OCI-LY1 (cell line): ENCODE results near the gene HECTD1.

Experiments used
- H2AFZ ChIP-seq: fragments of 200-600 bp; sonication (generic), shearing (Covaris generic); 2 replicates; pipeline ENCODE4 v1.6.0; 2014; ENCODE audit warnings: antibody characterized with exemption, mild to moderate bottlenecking, low read length
- H3F3A ChIP-seq: fragments of 200-600 bp; sonication (generic), shearing (Covaris generic); 2 replicates; pipeline ENCODE4 v1.6.0; 2014; ENCODE audit warnings: mild to moderate bottlenecking, antibody characterized with exemption, low read length, moderate library complexity; ENCODE audit not compliant: insufficient read depth
- H3K27ac ChIP-seq: fragments of 200-600 bp; sonication (generic); 2 replicates; pipeline ENCODE4 v1.5.1; 2014; ENCODE audit warnings: low read length, mixed run types, mild to moderate bottlenecking, low read depth; ENCODE audit not compliant: poor library complexity, severe bottlenecking
- H3K27me3 ChIP-seq: fragments of 200-600 bp; sonication (generic); 2 replicates; pipeline ENCODE4 v1.6.0; 2014; ENCODE audit warnings: antibody characterized with exemption, mild to moderate bottlenecking, low read length, moderate library complexity; ENCODE audit not compliant: insufficient read depth
- H3K36me3 ChIP-seq: fragments of 200-600 bp; sonication (generic); 2 replicates; pipeline ENCODE4 v1.6.1; 2014; ENCODE audit warnings: mild to moderate bottlenecking, antibody characterized with exemption, low read length, moderate library complexity, mixed read lengths; ENCODE audit not compliant: insufficient read depth
- H3K4me1 ChIP-seq: fragments of 200-600 bp; sonication (generic); 2 replicates; pipeline ENCODE4 v1.5.1; 2014; ENCODE audit warnings: mild to moderate bottlenecking, low read length, moderate library complexity; ENCODE audit not compliant: insufficient read depth, severe bottlenecking
- H3K4me2 ChIP-seq: fragments of 200-600 bp; sonication (generic), shearing (Covaris generic); 2 replicates; pipeline ENCODE4 v1.6.1; 2014; ENCODE audit warnings: low read length
- H3K4me3 ChIP-seq: fragments of 200-600 bp; sonication (generic); 2 replicates; pipeline ENCODE4 v1.5.1; 2014; ENCODE audit warnings: low read length, low read depth, mild to moderate bottlenecking, mixed read lengths; ENCODE audit not compliant: poor library complexity, severe bottlenecking
- H3K79me2 ChIP-seq: fragments of 200-600 bp; shearing (Covaris generic); 2 replicates; pipeline ENCODE4 v1.6.1; 2016; ENCODE audit warnings: mixed run types, low read length, mixed read lengths; ENCODE audit not compliant: insufficient read depth
- H3K9ac ChIP-seq: fragments of 200-600 bp; sonication (generic), shearing (Covaris generic); 2 replicates; pipeline ENCODE4 v1.6.1; 2014; ENCODE audit warnings: mild to moderate bottlenecking, low read length, mixed read lengths
- H3K9me2 ChIP-seq: fragments of 200-600 bp; sonication (generic), shearing (Covaris generic); 2 replicates; pipeline ENCODE4 v1.6.1; 2014; ENCODE audit warnings: low read depth, mild to moderate bottlenecking, low read length, mixed read lengths
- H3K9me3 ChIP-seq: fragments of 200-600 bp; shearing (Covaris generic); 2 replicates; pipeline ENCODE4 v1.6.1; 2014; ENCODE audit warnings: low read length, mixed read lengths
- H4K20me1 ChIP-seq: fragments of 200-600 bp; sonication (generic), shearing (Covaris generic); 2 replicates; pipeline ENCODE4 v1.6.0; 2016; ENCODE audit warnings: mild to moderate bottlenecking, low read length; ENCODE audit not compliant: insufficient read depth
- CTCF ChIP-seq: fragments of 200-600 bp; sonication (generic), shearing (Covaris generic); IDR thresholded peaks from 2 replicates; pipeline ENCODE4 v1.5.1; 2017; ENCODE audit warnings: mild to moderate bottlenecking, antibody characterized with exemption, low read length, moderate library complexity, mixed read lengths
- EZH2 ChIP-seq: fragments of 200-600 bp; sonication (generic), shearing (Covaris generic); IDR thresholded peaks from 2 replicates; pipeline ENCODE4 v1.8.0; 2017; ENCODE audit warnings: borderline replicate concordance, mixed run types, mild to moderate bottlenecking, antibody characterized with exemption, low read length, moderate library complexity, mixed read lengths

The HECTD1 gene

GRCh38 chr14:31219169-31219568, 11.6 kb upstream of the HECTD1 start:
- no peak overlapping the region for H3K27ac ChIP-seq
- no peaks in the 10 kb centered on the region for H3K27me3 ChIP-seq
- no peaks in the 10 kb centered on the region for H4K20me1 ChIP-seq
- no peak overlapping the region for H3K4me3 ChIP-seq
- no peaks in the 10 kb centered on the region for H3K9me2 ChIP-seq
- no peaks in the 10 kb centered on the region for H3K4me1 ChIP-seq
- no peak for TF ChIP-seq EZH2
- no peak for TF ChIP-seq CTCF
- no peak overlapping the region for H3K9ac ChIP-seq
- no peaks in the 10 kb centered on the region for H3F3A ChIP-seq
- H3K79me2 ChIP-seq: no peaks in the 10 kb centered on the region
- no peak overlapping the region for H3K4me2 ChIP-seq
- no peaks in the 10 kb centered on the region for H3K36me3 ChIP-seq
- H2AFZ ChIP-seq: no peak overlapping the region
- no peaks in the 10 kb centered on the region for H3K9me3 ChIP-seq

- TF ChIP-seq EZH2 (no peak), CTCF (no peak)
- no peaks in the 10 kb centered on the region for H3K9me2 ChIP-seq
- no peaks in the 10 kb centered on the region for H3F3A ChIP-seq
- H3K27me3 ChIP-seq: no peaks in the 10 kb centered on the region
- no peaks in the 10 kb centered on the region for H3K79me2 ChIP-seq
- H3K27ac ChIP-seq: no peak overlapping the region
- H3K4me3 ChIP-seq: no peak overlapping the region
- H3K36me3 ChIP-seq: no peaks in the 10 kb centered on the region
- no peaks in the 10 kb centered on the region for H3K4me1 ChIP-seq
- no peaks in the 10 kb centered on the region for H4K20me1 ChIP-seq
- no peak overlapping the region for H3K9ac ChIP-seq
- H2AFZ ChIP-seq: no peak overlapping the region
- H3K4me2 ChIP-seq: no peak overlapping the region
- no peaks in the 10 kb centered on the region for H3K9me3 ChIP-seq
Observed at GRCh38 chr14:31216359-31216758, 8.8 kb upstream of the HECTD1 start.

- no peaks in the 10 kb centered on the region for H3K27me3 ChIP-seq
- no peaks in the 10 kb centered on the region for H3K9me3 ChIP-seq
- H4K20me1 ChIP-seq: no peaks in the 10 kb centered on the region
- no peak overlapping the region for H2AFZ ChIP-seq
- no peak overlapping the region for H3K4me2 ChIP-seq
- TF ChIP-seq EZH2: no peak
- no peak for TF ChIP-seq CTCF
- no peaks in the 10 kb centered on the region for H3K36me3 ChIP-seq
- H3F3A ChIP-seq: no peaks in the 10 kb centered on the region
- H3K27ac ChIP-seq: no peak overlapping the region
- no peaks in the 10 kb centered on the region for H3K9me2 ChIP-seq
- no peak overlapping the region for H3K9ac ChIP-seq
- no peaks in the 10 kb centered on the region for H3K79me2 ChIP-seq
- H3K4me3 ChIP-seq: no peak overlapping the region
- H3K4me1 ChIP-seq: peaks cover 10% of the 10 kb centered on the region
Observed at GRCh38 chr14:31212893-31213292, 5.3 kb upstream of the HECTD1 start.
